ENCODE measurements around the gene TMEM97.

TMEM97 gene

DNA sequence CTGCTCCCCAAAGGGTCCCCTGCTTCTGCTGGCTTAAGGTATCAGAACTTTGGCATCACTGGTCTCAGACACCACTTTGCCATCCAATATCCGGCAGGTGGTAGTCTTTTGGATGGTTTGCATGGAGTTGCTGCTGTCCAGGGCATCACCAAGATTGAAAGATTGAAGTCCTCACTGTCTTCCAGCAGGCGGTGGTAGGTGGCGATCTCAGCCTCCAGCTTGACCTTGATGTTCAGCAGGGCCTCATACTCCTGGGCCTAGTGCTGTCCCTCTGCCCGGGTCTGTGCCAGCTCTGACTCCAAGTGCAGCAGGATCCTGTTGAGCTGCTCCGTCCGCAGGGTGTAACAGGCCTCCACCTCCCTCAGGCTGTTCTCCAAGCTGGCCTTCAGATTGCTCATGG lies 43.0 kb upstream of the TMEM97 start:
- Histone ChIP-seq H3K27ac (replicated peaks) (no peak overlapping the region), H3K4me3 (replicated peaks; ENCODE audit: insufficient read depth, low read length) (no peak overlapping the region), H3K27me3 (ENCODE audit: insufficient read depth, poor library complexity, severe bottlenecking) (no peaks in the 10 kb centered on the region)
- DNase-seq (ENCODE audit: low read depth in 1 of 2, low spot score in 1 of 2), result no peak
- TF ChIP-seq, protein P1, sequence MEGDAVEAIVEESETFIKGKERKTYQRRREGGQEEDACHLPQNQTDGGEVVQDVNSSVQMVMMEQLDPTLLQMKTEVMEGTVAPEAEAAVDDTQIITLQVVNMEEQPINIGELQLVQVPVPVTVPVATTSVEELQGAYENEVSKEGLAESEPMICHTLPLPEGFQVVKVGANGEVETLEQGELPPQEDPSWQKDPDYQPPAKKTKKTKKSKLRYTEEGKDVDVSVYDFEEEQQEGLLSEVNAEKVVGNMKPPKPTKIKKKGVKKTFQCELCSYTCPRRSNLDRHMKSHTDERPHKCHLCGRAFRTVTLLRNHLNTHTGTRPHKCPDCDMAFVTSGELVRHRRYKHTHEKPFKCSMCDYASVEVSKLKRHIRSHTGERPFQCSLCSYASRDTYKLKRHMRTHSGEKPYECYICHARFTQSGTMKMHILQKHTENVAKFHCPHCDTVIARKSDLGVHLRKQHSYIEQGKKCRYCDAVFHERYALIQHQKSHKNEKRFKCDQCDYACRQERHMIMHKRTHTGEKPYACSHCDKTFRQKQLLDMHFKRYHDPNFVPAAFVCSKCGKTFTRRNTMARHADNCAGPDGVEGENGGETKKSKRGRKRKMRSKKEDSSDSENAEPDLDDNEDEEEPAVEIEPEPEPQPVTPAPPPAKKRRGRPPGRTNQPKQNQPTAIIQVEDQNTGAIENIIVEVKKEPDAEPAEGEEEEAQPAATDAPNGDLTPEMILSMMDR (IDR thresholded peaks at IDR 0.05; ENCODE audit: insufficient read depth, low read length), result no peak
- TF ChIP-seq SPI1 (IDR thresholded peaks at IDR 0.05; ENCODE audit: borderline replicate concordance, low read depth) (no peak), POLR2AphosphoS5 (IDR thresholded peaks at IDR 0.05; ENCODE audit: low read depth) (no peak), GABPA (IDR thresholded peaks at IDR 0.05; ENCODE audit: low read depth) (no peak)
- TF ChIP-seq, protein P2, sequence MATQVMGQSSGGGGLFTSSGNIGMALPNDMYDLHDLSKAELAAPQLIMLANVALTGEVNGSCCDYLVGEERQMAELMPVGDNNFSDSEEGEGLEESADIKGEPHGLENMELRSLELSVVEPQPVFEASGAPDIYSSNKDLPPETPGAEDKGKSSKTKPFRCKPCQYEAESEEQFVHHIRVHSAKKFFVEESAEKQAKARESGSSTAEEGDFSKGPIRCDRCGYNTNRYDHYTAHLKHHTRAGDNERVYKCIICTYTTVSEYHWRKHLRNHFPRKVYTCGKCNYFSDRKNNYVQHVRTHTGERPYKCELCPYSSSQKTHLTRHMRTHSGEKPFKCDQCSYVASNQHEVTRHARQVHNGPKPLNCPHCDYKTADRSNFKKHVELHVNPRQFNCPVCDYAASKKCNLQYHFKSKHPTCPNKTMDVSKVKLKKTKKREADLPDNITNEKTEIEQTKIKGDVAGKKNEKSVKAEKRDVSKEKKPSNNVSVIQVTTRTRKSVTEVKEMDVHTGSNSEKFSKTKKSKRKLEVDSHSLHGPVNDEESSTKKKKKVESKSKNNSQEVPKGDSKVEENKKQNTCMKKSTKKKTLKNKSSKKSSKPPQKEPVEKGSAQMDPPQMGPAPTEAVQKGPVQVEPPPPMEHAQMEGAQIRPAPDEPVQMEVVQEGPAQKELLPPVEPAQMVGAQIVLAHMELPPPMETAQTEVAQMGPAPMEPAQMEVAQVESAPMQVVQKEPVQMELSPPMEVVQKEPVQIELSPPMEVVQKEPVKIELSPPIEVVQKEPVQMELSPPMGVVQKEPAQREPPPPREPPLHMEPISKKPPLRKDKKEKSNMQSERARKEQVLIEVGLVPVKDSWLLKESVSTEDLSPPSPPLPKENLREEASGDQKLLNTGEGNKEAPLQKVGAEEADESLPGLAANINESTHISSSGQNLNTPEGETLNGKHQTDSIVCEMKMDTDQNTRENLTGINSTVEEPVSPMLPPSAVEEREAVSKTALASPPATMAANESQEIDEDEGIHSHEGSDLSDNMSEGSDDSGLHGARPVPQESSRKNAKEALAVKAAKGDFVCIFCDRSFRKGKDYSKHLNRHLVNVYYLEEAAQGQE (IDR thresholded peaks at IDR 0.05; ENCODE audit: insufficient replicate concordance, low read depth), result no peak

DNA sequence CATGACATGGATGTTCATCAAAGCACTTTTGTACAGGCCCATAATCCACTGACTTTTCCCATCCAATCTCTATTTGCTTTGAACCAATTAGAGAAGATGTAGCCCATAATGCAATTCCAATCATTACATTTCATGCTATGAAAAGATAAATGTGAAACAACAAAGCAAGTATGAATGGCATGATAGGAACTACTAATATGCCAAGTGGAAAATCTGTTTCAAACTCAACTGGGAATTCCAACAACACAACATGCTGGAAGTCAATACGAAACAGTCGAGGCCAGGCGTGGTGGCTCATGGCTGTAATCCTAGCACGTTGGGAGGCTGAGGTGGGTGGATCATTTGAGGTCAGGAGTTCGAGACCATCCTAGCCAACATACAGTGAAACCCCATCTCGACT lies 39.6 kb upstream of the TMEM97 start:
- H3K27ac ChIP-seq (replicated peaks), result no peak overlapping the region
- no peak for DNase-seq (ENCODE audit: low read depth in 1 of 2, low spot score in 1 of 2)
- TF ChIP-seq POLR2AphosphoS5 (IDR thresholded peaks at IDR 0.05; ENCODE audit: low read depth), result no peak
- TF ChIP-seq, protein P1 (IDR thresholded peaks at IDR 0.05; ENCODE audit: insufficient read depth, low read length), result no peak
- TF ChIP-seq, protein P2 (IDR thresholded peaks at IDR 0.05; ENCODE audit: insufficient replicate concordance, low read depth), result no peak

DNA sequence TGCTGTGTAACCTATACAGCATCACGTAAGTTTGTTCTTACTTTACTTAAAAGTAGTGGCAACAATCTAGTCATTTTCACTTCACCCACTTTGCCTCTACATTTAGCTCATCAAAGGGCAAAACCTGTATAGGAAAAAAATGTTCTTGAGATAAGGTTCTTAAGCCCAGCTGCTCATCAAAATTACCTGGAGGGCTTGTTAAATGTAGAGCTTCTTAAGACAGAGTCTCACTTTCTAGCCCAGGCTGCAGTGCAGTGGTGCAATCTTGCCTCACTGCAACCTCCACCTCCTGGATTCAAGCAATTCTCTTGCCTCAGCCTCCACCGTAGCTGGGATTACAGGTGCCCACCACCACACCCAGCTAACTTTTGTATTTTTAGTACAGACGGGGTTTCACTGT lies 38.2 kb upstream of the TMEM97 start:
- TF ChIP-seq, protein P1 (IDR thresholded peaks at IDR 0.05; ENCODE audit: insufficient read depth, low read length), result no peak
- no peak for TF ChIP-seq SPI1 (IDR thresholded peaks at IDR 0.05; ENCODE audit: borderline replicate concordance, low read depth)
- no peak for TF ChIP-seq GABPA (IDR thresholded peaks at IDR 0.05; ENCODE audit: low read depth)
- TF ChIP-seq POLR2AphosphoS5 (IDR thresholded peaks at IDR 0.05; ENCODE audit: low read depth), result no peak
- TF ChIP-seq, protein P2 (IDR thresholded peaks at IDR 0.05; ENCODE audit: insufficient replicate concordance, low read depth), result no peak
- no peak for DNase-seq (ENCODE audit: low read depth in 1 of 2, low spot score in 1 of 2)
- Histone ChIP-seq H3K4me3 (replicated peaks; ENCODE audit: insufficient read depth, low read length) (no peak overlapping the region), H3K27ac (replicated peaks) (no peak overlapping the region), H3K27me3 (ENCODE audit: insufficient read depth, poor library complexity, severe bottlenecking) (no peaks in the 10 kb centered on the region)

More for the DNA sequence above, 39.6 kb upstream of the TMEM97 start:
- H3K27me3 ChIP-seq (ENCODE audit: insufficient read depth, poor library complexity, severe bottlenecking), result no peaks in the 10 kb centered on the region
- no peak overlapping the region for H3K4me3 ChIP-seq (replicated peaks; ENCODE audit: insufficient read depth, low read length)

Measured in HL-60 (cell line).